GM18520 (cell line): ENCODE results near the gene SLC17A7.
"Not testable (repeated sequence)": the region's sequence is repeated elsewhere in the genome, so short reads cannot be mapped to it uniquely, and the experiment has no call there.

ENCODE experiments used
- ATAC-seq: cut with Tn5 transposase; IDR thresholded peaks from one replicate; pipeline ENCODE4 v1.9.1; 2021; ENCODE audit not compliant: unreplicated experiment

The SLC17A7 gene

GRCh38 chr19:49445997-49446396 is 4.7 kb upstream of the SLC17A7 start:
- no peak for ATAC-seq

- not testable (repeated sequence) for ATAC-seq
Observed at GRCh38 chr19:49444100-49444700, 2.9 kb upstream of the SLC17A7 start.

- ATAC-seq, result peak; percentile 66
Observed at GRCh38 chr19:49443366-49444099, 2.2 kb upstream of the SLC17A7 start.

GRCh38 chr19:49442771-49443365 is 1.5 kb upstream of the SLC17A7 start:
- ATAC-seq, result no peak

DNA sequence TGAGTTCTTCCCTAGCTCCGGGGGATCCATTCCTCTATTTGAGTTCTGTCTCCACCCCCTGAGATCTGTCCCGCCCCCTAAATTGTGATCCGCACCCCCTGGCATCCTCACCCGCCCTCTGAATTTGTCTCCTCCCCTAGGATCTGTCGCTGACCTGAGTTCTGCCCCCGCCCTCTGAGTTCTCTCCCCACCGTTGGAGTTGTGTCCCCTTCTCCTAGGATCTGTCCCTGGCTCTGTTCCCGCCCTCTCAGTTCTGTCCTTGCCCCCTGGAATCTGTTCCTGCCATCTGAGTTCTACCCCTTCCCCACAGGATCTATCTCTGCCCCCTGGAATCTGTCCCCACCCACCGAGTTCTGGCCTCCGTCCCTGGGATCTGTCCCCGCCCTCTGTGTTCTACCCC is 1.0 kb upstream of the SLC17A7 start:
- no peak for ATAC-seq

DNA sequence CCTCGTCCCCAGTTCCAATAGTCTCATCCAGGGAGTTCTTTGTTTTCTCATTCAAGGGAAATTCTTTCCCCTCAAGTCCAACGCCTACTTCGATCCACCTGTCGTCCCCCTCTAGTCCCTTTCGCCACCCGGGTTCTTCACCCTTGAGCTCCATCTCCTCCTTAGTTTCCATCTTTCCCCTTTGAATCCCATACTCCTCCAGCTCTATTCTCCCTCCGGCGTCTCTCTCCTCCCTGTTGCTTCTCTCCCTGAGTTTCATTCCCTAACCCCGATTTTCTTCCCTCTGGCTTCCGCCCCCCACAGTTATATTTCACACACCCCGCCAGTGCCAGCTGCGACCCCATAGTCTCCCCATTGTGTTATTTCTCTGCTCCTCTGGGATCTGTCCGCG is 628 bp upstream of the SLC17A7 start:
- ATAC-seq, result no peak

GRCh38 chr19:49440439-49441209 is 703 bp downstream of the SLC17A7 start:
- no peak for ATAC-seq

GRCh38 chr19:49439836-49440235 is 1.5 kb downstream of the SLC17A7 start:
- no peak for ATAC-seq

DNA sequence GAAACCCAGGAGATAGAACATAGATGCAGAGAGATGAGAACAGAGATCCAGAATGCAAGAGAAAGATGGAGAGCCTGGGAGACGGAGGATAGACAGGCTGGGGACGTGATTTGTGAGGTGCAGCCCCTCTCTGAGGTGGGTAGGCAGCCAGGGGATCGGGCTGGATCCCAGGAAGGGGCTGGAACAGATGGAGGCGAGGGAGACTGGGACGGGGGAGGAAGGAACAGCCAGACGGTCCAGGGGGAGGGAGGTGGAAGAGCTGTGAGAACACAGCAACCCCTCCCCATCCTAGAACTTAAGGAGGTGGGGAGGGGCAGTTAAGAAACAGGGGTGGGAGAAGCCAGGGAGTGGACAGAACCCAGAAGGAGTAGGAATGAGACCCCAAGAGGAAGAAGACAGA is 3.1 kb downstream of the SLC17A7 start:
- no peak for ATAC-seq

- no peak for ATAC-seq
Observed at GRCh38 chr19:49437231-49437630, 4.1 kb downstream of the SLC17A7 start.

DNA sequence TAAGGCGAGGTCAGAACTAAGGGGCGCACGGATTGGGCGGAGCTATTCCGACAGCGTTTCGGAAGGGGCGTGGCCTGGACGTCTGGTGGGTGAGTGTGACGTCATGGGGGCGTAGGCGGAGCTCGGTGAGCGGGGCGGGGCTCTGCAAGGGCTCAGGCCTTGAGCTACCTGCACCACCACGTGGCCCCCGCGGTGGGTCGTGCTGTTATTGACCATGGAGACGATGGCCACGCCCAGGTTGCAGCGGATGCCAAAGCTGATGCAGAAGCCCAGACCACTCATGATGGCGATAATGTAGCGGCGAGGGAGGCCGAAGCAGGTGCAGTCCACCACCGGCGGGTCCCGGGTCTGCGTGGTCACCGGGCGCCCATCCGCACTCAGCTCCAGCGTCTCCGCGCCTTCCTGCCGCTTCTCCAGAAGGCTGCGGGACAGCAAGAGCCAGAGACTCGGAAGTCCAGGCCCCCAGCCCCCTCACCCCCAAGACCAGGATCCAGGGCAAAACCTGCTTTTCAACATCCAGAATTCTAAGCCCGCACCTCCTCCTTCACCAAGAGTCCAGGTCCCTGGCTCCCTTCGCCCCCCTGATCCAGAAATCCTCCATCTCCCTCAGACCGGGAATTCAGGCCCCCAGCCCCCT is 4.8 kb downstream of the SLC17A7 start:
- no peak for ATAC-seq

GRCh38 chr19:49435670-49436069 is 5.7 kb downstream of the SLC17A7 start:
- ATAC-seq, result no peak

GRCh38 chr19:49434907-49435583 is 6.3 kb downstream of the SLC17A7 start:
- ATAC-seq, result no peak

DNA sequence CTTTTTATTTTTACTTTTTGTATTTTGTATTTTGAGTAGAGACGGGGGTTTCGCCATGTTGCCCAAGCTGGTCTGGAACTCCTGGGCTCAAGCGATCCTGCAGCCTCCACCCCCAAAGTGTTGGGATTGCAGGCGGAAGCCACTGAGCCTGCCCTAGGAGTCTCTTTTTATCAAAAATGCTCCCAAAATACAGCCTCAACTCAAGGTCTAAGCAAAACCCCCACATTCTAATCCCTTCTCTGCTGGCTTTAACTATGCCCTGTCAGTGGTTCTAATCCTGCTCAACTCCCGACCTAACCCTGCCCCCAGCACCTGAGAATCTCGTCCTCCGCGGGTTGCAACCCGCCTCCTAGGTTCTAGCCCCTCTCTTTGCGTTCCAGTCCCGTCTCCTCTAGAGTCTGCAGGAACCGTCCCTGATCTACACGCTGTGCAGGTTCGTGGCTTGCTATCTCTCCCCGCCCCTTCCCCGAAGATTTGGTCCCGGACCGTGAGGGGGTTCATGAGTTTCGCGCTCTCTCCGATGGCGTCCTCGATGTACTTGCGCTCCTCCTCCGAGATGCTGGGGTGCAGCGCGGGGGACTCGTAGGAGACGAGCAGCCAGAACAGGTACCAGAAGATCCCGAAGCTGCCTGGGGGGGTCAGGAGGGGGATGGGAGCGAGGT is 8.0 kb downstream of the SLC17A7 start:
- no peak for ATAC-seq

- ATAC-seq, result no peak
Observed at GRCh38 chr19:49432141-49433073, 8.9 kb downstream of the SLC17A7 start.

DNA sequence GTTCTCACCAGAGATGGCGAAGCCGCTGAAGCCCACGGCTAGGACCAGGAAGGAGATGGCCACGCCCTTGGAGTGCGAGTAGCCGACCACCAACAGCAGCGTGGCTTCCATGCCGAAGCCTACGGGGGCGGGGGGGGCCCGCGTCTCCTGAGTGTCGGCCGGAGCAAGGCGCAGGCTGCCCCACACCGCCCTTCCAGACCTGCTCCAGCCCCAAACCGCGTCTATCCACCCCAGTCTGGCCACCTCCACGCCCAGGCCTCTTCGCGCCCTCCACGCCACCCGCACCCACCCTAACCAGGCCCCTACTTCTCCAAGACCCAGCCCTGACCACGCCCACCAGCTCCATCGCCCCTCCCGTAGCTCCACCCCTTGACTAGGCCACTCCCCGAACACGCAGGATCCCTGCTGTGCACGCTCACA is 10.0 kb downstream of the SLC17A7 start:
- ATAC-seq, result no peak

DNA sequence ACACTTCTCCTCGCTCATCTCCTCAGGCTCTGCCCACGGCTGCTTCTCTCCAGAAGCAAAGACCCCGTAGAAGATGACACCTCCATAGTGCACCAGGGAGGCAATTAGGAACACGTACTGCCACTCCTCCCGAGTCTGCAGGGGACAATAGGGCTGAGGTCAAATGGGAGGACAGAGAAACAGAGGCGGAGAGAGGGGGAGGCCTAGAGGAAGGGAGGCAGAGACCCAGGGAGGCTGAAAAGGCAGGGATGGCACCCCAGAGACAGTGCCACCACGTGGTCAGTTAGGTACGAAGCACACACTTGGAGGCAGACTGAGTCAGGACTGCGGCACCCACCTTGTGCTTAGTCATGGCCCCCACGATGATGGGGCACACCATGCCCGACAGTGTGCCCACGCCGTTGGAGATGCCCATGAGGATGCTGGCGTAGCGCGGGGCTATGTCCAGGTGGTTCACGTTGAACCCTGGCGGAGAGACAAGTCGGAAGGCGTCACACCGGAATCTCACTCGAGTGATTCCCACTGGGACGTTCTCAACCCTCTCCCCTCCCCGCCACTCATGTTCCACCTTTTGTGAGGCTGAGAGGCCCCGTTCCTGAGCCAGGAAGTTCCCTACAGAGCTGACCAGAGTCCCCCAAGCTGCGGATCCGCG is 10.5 kb downstream of the SLC17A7 start:
- ATAC-seq, result no peak

- ATAC-seq, result no peak
Observed at GRCh38 chr19:49430172-49430677, 11.1 kb downstream of the SLC17A7 start.
